Heart right ventricle (tissue), 16 donors: Measurements from ENCODE around the gene RAET1L. TPM values are rescaled to one million over a fixed set of nuclear protein-coding genes. Genes with fewer than 3 reads are reported as not detected.
A peak's percentile ranks its signal among the peaks of the same experiment; 100 is the strongest.
"Not testable (repeated sequence)": the region's sequence is repeated elsewhere in the genome, so short reads cannot be mapped to it uniquely, and the experiment has no call there.

Experiments
- ATAC-seq, 8 donors: fragments of 200-7000 bp; cut with Tn5 transposase; one replicate each; pipeline ENCODE4 v1.9.1; 2020; ENCODE audit warnings: mild to moderate bottlenecking in 8 of 8, moderate library complexity in 8 of 8, moderate number of reproducible peaks in 1 of 8
- DNase-seq, 2 donors: peaks; one replicate each; pipeline ENCODE4 v3.0.0-alpha.2; 2020
- H3K27ac ChIP-seq, 10 donors: fragments of 200-600 bp; sonication (generic) in 2 of 10; one replicate each; pipeline versions ENCODE4 v1.5.0 to v1.8.0; 2020 to 2022; ENCODE audit warnings: mild to moderate bottlenecking in 3 of 10
- H3K27me3 ChIP-seq, 7 donors: fragments of 200-600 bp; one replicate each; pipeline ENCODE4 v1.8.0; 2021 to 2022; ENCODE audit warnings: mild to moderate bottlenecking in 2 of 7
- H3K36me3 ChIP-seq, 9 donors: fragments of 200-600 bp; sonication (generic) in 1 of 9; one replicate each; pipeline versions ENCODE4 v1.5.0 to v1.8.0; 2020 to 2022; ENCODE audit warnings: mild to moderate bottlenecking in 2 of 9
- H3K4me1 ChIP-seq, 9 donors: fragments of 200-600 bp; sonication (generic) in 1 of 9; one replicate each; pipeline versions ENCODE4 v1.5.0 to v1.8.0; 2020 to 2022; ENCODE audit warnings: mild to moderate bottlenecking in 4 of 9
- H3K4me3 ChIP-seq, 10 donors: fragments of 200-600 bp; sonication (generic) in 2 of 10; one replicate each; pipeline versions ENCODE4 v1.5.0 to v1.8.0; 2020 to 2022; ENCODE audit warnings: mild to moderate bottlenecking in 7 of 10, moderate library complexity in 2 of 10
- H3K9me3 ChIP-seq, 11 donors: fragments of 200-600 bp in 10 of 11; sonication (generic) in 2 of 11; one replicate each; pipeline versions ENCODE4 v1.5.0 to v1.8.0; 2013 to 2022; ENCODE audit warnings: mild to moderate bottlenecking in 2 of 11, control low read depth in 1 of 11, moderate library complexity in 1 of 11
- WGBS, 2 donors: extraction: QIAGEN DNeasy Blood & Tissue Kit; methylation state at CpG; one replicate each; pipeline ENCODE4 v1.1.7; 2013; ENCODE audit warnings: inconsistent platforms in 1 of 2; 5-methylcytosine and 5-hydroxymethylcytosine counted together
- intact Hi-C, 10 donors: fragments of 100-400 bp; cut with DNase I; formaldehyde crosslinking; loops; one replicate each; pipeline versions ENCODE4 v1.11.1 to v1.14.2; 2022
- polyA plus RNA-seq, 2 donors: library from polyadenylated mRNA; stranded (reverse); fragments of 200-250 nt; gene quantifications; one replicate each; pipeline ENCODE4 v1.2.3, GENCODE V29; 2013
- total RNA-seq, 10 donors: library from RNA; stranded (reverse); fragmentation: NEBNext Ultra II Directional in 3 of 10; extraction: Animal tissue kit (Norgen Biotek cat#: 25700) in 3 of 10; gene quantifications; one replicate each; pipeline versions ENCODE4 v1.2.1 to v1.2.4, GENCODE V29; 2021 to 2023
- TF ChIP-seq, protein P1 (sequence below), 9 donors: fragments of 200-600 bp; sonication (generic) in 2 of 9; IDR thresholded peaks; one replicate each; pipeline versions ENCODE4 v1.5.0 to v1.8.0; 2021 to 2022; ENCODE audit warnings: antibody characterized with exemption in 9 of 9, mild to moderate bottlenecking in 5 of 9, moderate library complexity in 1 of 9
- donor health status: Arrhythmogenic right ventricular cardiomyopathy.
- donor health status: ischemic (EF 13 %, LVEDD 7.1; RV severe dilation, severe dysfunction).
- donor health status: healthy with polysubstance abuse.
- donor health status: DM: no; HTN: yes; CAD: no.
- donor health status: DM: no; HTN: no; CAD: no.
- donor health status: ischemic (EF 25% LVEDD 6.9; RV normal size, moderate dysfunction).
- donor health status: ischemic (EF 25% LVEDD 5.7; RV mildly dilated, moderate dysfunction).
- donor health status: healthy.
- donor health status: DM: yes; HTN: yes; CAD: no.
- donor health status: Ischemic cardiomyopathy.
- donor health status: ischemic (EF 35%, LVEDD 5.7; RV mildly dilated, moderate dysfunction).
- donor health status: nonischemic (EF 11% LVEDD 7.7; RV severe dilation, severe dysfunction).
- donor health status: DM: yes; HTN: yes; CAD: no.
- donor health status: PGD.
- donor health status: ischemic (EF 29% LVEDD 5.4; RV normal size, mild dysfunction).
- donor health status: nonischemic (EF 23%, LVEDD 6.1; RV moderate dilation, normal function).

RAET1L gene
- total and polyA plus RNA-seq, 12 donors, result 0.03 TPM; not detected in 11

DNA sequence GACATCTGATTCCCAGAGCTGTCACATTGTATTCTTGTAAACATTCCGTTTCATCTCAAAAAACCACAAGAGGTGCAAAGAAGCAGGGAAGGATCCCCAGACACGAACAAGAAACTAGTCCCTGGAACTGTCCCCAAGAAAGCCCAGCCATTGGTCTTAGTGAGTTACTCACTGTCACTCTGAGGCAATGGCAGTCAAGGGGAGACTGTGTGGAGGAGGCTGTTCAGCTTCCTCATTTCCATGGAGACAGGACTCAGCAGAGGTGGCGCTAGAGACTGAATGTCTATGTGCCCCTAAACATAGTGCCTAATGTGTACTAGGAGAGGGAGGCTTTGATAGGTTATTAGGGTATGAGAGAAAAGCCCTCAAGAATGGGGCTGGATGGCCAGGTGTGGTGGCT lies 50.5 kb downstream of the RAET1L start:
- WGBS, 2 donors, result 36 to 44% methylated on average over 3 of the region's 3 CpGs
- DNase-seq (no peak), ATAC-seq (peak in 1 of 8 donors; percentile 27)
- no peaks in the 10 kb centered on the region for H3K9me3 ChIP-seq
- H3K36me3 ChIP-seq, result no peaks in the 10 kb centered on the region
- H3K4me3 ChIP-seq, result no peak overlapping the region
- TF ChIP-seq, protein P1, sequence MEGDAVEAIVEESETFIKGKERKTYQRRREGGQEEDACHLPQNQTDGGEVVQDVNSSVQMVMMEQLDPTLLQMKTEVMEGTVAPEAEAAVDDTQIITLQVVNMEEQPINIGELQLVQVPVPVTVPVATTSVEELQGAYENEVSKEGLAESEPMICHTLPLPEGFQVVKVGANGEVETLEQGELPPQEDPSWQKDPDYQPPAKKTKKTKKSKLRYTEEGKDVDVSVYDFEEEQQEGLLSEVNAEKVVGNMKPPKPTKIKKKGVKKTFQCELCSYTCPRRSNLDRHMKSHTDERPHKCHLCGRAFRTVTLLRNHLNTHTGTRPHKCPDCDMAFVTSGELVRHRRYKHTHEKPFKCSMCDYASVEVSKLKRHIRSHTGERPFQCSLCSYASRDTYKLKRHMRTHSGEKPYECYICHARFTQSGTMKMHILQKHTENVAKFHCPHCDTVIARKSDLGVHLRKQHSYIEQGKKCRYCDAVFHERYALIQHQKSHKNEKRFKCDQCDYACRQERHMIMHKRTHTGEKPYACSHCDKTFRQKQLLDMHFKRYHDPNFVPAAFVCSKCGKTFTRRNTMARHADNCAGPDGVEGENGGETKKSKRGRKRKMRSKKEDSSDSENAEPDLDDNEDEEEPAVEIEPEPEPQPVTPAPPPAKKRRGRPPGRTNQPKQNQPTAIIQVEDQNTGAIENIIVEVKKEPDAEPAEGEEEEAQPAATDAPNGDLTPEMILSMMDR (IDR thresholded peaks at IDR 0.05), result no peak
- intact Hi-C loops, result no loop called here
- no peaks in the 10 kb centered on the region for H3K4me1 ChIP-seq
- peaks cover 0 to 67% (median 53%) of the 10 kb centered on the region in 7 donors for H3K27me3 ChIP-seq
- H3K27ac ChIP-seq, result no peak overlapping the region

- H3K36me3 ChIP-seq, H3K27ac ChIP-seq, intact Hi-C loops, H3K4me1 ChIP-seq, H3K9me3 ChIP-seq, H3K4me3 ChIP-seq, DNase-seq, ATAC-seq: not testable (repeated sequence)
- H3K27me3 ChIP-seq, result peaks cover 0 to 67% (median 53%) of the 10 kb centered on the region in 7 donors
- 55 to 58% methylated on average over 6 of the region's 6 CpGs for WGBS, 2 donors
These were observed 50.9 kb downstream of the RAET1L start for GRCh38 chr6:149974394-149974793.

GRCh38 chr6:149969635-149970034 lies 55.7 kb downstream of the RAET1L start:
- Histone ChIP-seq H3K27me3 (peaks cover 10 to 85% (median 52%) of the 10 kb centered on the region in 7 donors), H3K9me3 (no peaks in the 10 kb centered on the region), H3K4me3 (no peak overlapping the region), H3K27ac (no peak overlapping the region), H3K4me1 (peaks cover 0 to 10% (median 10%) of the 10 kb centered on the region in 9 donors), H3K36me3 (no peaks in the 10 kb centered on the region)
- ATAC-seq, result no peak
- TF ChIP-seq, protein P1 (IDR thresholded peaks at IDR 0.05), result no peak
- DNase-seq, result no peak
- WGBS, 2 donors, result 71 to 87% methylated on average over 2 of the region's 2 CpGs
- intact Hi-C loops, result no loop called here

DNA sequence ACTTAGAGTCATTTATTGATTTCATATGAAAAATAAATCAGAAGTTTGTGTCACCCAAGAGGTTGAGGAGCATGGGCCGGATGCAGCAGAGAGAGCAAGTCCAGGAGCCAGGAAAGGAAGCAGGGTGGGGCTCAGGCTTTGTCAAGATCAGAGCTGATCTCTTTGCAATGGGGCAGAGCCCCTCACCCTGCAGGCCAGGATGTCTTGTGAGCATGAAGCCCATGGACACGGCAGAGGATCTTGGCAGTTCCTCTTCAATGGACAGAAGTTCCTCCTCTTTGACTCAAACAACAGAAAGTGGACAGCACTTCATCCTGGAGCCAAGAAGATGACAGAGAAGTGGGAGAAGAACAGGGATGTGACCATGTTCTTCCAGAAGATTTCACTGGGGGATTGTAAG lies 56.4 kb downstream of the RAET1L start:
- Histone ChIP-seq H3K4me1 (peaks cover 0 to 17% (median 16%) of the 10 kb centered on the region in 9 donors), H3K27me3 (peaks cover 17 to 85% (median 54%) of the 10 kb centered on the region in 7 donors)
- H3K36me3 ChIP-seq, H3K9me3 ChIP-seq, ATAC-seq, DNase-seq, H3K4me3 ChIP-seq, intact Hi-C loops, H3K27ac ChIP-seq: not testable (repeated sequence)
- WGBS, 2 donors, result 69 to 73% methylated on average over 2 of the region's 2 CpGs

Other genes starting within 250 kb of the RAET1L start
- 10 to 100 TPM in 9 of 10 donors, 1 to 10 TPM in 1; 7.6 to 21.0 (median 15.3) TPM for gene LRP11, start 161.2 kb downstream of the RAET1L start, total RNA-seq
- gene LRP11, start 161.2 kb downstream of the RAET1L start, polyA plus RNA-seq, result 1 to 10 TPM in 1 of 2 donors, under 1 TPM in 1; 0.51 to 5.2 TPM
- gene RAET1E, start 127.4 kb downstream of the RAET1L start, total RNA-seq, result 1 to 10 TPM in 1 of 10 donors, under 1 TPM in 6, not detected in 3; 0.15 to 1.4 (median 0.48) TPM
- under 1 TPM; 0.29 to 0.33 TPM for gene RAET1E, start 127.4 kb downstream of the RAET1L start, polyA plus RNA-seq
- gene RAET1G, start 102.4 kb downstream of the RAET1L start, total RNA-seq, result under 1 TPM in 3 of 10 donors, not detected in 7; 0.21 to 0.37 (median 0.36) TPM
- gene RAET1G, start 102.4 kb downstream of the RAET1L start, polyA plus RNA-seq, result under 1 TPM in 1 of 2 donors, not detected in 1; 0.32 TPM
- 1 to 10 TPM in 5 of 10 donors, under 1 TPM in 5; 0.46 to 2.4 (median 1.0) TPM for gene ULBP2, start 83.5 kb downstream of the RAET1L start, total RNA-seq
- gene ULBP2, start 83.5 kb downstream of the RAET1L start, polyA plus RNA-seq, result 1 to 10 TPM in 1 of 2 donors, not detected in 1; 2.7 TPM
- gene ULBP1, start 61.6 kb downstream of the RAET1L start, total RNA-seq, result under 1 TPM; 0.13 to 0.46 (median 0.23) TPM
- gene ULBP1, start 61.6 kb downstream of the RAET1L start, polyA plus RNA-seq, result under 1 TPM; 0.07 to 0.32 TPM
- gene ULBP3, start 43.6 kb upstream of the RAET1L start, total RNA-seq, result 1 to 10 TPM in 5 of 10 donors, under 1 TPM in 5; 0.52 to 2.1 (median 1.0) TPM
- 1 to 10 TPM in 1 of 2 donors, not detected in 1; 1.3 TPM for gene ULBP3, start 43.6 kb upstream of the RAET1L start, polyA plus RNA-seq
- 100 to 1,000 TPM in 4 of 10 donors, 10 to 100 TPM in 6; 75.9 to 145 (median 95.6) TPM for gene PPP1R14C, start 117.5 kb upstream of the RAET1L start, total RNA-seq
- gene PPP1R14C, start 117.5 kb upstream of the RAET1L start, polyA plus RNA-seq, result 10 to 100 TPM; 22.6 to 41.9 TPM